ENCODE results near the gene SWSAP1.

GRCh38 chr19:11420429-11421370, 46.2 kb downstream of the SWSAP1 start:
- TF ChIP-seq GATA2 (IDR thresholded peaks at IDR 0.05; ENCODE audit: low read depth, low read length), result no peak
- TF ChIP-seq GATA3 (IDR thresholded peaks at IDR 0.05; ENCODE audit: low read depth, low read length), result no peak
